Large intestine (tissue), 3 donors: ENCODE measurements around the gene TMOD1. TPM values are rescaled to one million over a fixed set of nuclear protein-coding genes. Genes with fewer than 3 reads are reported as not detected.

Experiments
- DNase-seq, 2 donors: peaks; one replicate each; pipeline versions ENCODE4 v3.0.0 to v3.0.0-alpha.2; 2013
- H3K27ac ChIP-seq: one replicate; pipeline ENCODE4 v1.5.1; 2013; ENCODE audit warnings: low read length
- H3K27me3 ChIP-seq: 2 replicates; pipeline ENCODE4 v1.6.1; 2013; ENCODE audit warnings: low read length; ENCODE audit not compliant: control insufficient read depth, insufficient read depth
- H3K36me3 ChIP-seq: 2 replicates; pipeline ENCODE4 v1.6.1; 2013; ENCODE audit warnings: low read length; ENCODE audit not compliant: control insufficient read depth, insufficient read depth
- H3K4me1 ChIP-seq: one replicate; pipeline ENCODE4 v1.6.1; 2013; ENCODE audit warnings: low read length; ENCODE audit not compliant: control insufficient read depth, insufficient read depth
- H3K4me3 ChIP-seq: one replicate; pipeline ENCODE4 v1.5.1; 2013; ENCODE audit warnings: low read length
- H3K9me3 ChIP-seq: one replicate; pipeline ENCODE4 v1.6.1; 2013; ENCODE audit warnings: mild to moderate bottlenecking, low read depth, low read length, moderate library complexity; ENCODE audit not compliant: control insufficient read depth
- WGBS: methylation state at CpG from one replicate; pipeline ENCODE4 v1.1.5; 2013; ENCODE audit warnings: low lambda C conversion rate; ENCODE audit not compliant: insufficient coverage; 5-methylcytosine and 5-hydroxymethylcytosine counted together
- polyA plus RNA-seq: library from polyadenylated mRNA; unstranded; fragments of 120-200 nt; gene quantifications from one replicate; pipeline ENCODE4 v1.2.1, GENCODE V29; 2013

TMOD1 gene
- polyA plus RNA-seq, 1 donor: 8.9 TPM

DNA sequence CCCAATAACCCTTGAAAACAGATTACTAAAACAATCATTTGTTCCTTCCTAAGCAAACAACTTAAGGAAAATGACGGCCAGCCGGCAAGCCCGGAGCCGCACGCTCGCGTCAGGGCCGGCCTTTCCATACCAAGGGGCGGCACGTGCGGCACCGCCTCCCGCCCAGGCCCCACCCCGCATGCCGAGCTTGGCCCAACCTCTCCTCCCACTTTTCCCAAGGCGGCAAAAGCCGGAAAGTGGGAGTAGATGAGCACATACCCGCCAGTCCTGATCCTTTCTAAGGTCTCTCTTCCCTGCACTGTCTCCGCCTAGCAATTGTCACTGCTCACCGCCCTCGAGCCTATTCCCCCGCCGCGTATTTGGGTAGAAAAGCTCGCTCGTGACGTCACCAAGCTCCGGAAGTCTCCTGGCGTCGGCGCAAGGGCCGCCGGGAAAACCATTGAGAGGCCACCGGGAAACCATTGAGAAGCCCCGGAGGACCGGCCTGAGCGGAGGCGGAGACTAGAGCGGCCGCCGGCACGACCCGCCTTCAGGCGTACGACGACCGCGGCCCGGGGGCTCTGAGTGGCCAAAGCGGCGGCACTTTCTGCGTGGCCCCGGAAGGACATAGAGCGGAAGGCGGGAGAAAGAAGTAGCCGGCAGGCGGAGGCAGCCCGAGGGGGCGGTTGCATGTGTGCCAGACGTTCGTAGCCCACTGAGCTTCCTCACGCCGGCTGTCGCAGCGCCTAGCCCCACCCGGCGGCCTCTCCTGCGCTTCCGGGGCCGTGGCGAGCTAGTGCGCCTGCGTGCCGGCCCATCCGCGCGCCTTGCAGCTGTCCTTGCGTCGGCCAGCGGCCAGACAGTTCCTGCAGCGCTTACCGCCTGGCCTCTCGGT, 131.8 kb downstream of the TMOD1 start, which contains the start of the genes NCBP1 and TSTD2:
Gene NCBP1, plus strand, starts transcription at position 837 of the 874 bp plus-strand sequence. CDS start 61 bp downstream, outside the sequence.
Gene TSTD2, minus strand, starts transcription at position 384 of the 874 bp plus-strand sequence. CDS start 5,806 bp downstream, outside the sequence.
- H3K4me1 ChIP-seq: peaks cover 4% of the 10 kb centered on the region
- H3K27me3 ChIP-seq: no peaks in the 10 kb centered on the region
- 3% methylated on average over 6 of the region's 83 CpGs for WGBS
- peak within 1 kb of the TSS; percentile 94 for H3K4me3 ChIP-seq
- DNase-seq: peak; percentile 98 to 99
- peaks cover 2% of the 10 kb centered on the region for H3K36me3 ChIP-seq
- peak within 1 kb of the TSS; percentile 100 for H3K27ac ChIP-seq
- H3K9me3 ChIP-seq: no peaks in the 10 kb centered on the region

DNA sequence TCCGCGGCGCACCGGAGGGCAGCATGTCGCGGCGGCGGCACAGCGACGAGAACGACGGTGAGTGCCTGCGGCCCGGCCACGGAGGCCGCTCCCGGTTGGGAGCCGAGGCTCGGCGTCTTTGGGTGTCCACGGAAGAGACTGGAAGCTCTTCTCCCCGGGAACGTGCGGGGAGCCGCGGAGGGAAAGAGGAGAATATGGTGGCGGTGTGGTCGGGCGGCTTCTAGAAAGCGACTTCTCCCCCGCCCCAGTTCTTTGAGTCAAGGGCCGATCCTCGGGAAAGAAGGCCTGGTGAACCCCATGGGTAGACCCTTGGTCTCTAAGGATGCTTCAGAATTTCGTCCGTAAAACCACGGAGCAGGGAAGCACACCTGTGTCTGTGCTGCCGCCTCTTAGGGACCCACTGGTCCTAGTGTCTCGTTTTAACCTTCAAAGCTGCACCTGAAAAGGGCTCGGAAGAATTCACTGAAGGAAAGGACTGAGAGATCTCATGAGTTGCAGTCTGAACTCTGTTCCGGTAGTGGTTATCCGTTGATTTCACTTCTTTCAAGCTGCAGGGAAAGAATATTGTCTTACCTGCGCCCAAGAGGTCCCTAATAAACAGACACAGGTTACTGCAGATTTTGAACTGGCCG, 132.5 kb downstream of the TMOD1 start:
- peak overlapping the region; percentile 94 for H3K4me3 ChIP-seq
- H3K36me3 ChIP-seq: peaks cover 2% of the 10 kb centered on the region
- H3K27ac ChIP-seq: peak overlapping the region; percentile 100
- H3K27me3 ChIP-seq: no peaks in the 10 kb centered on the region
- H3K4me1 ChIP-seq: peaks cover 4% of the 10 kb centered on the region
- WGBS: no CpG with 5 or more reads among the region's 43 CpGs
- H3K9me3 ChIP-seq: no peaks in the 10 kb centered on the region
- DNase-seq: peak; percentile 7 to 58

DNA sequence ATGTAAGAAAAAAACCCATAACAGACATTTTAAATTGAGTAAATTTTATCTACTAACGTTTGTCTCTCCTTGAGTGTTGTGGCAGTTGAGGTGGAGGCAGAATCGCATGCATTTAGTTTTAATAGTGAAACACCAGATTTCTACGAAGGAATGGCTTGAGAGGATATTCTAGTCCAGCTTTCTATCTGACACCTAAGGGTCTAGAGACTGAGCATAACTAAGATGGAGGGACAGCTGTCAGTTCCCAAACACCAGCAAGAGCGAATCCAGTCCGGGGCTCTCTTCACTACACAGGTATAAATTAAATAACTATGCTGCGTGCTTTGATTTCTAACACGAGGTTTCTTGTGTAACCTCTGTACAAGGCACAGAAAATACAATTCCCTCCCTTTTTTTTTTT, 133.6 kb downstream of the TMOD1 start:
- 100% methylated on average over 1 of the region's 7 CpGs for WGBS
- Histone ChIP-seq H3K4me3 (peak overlapping the region; percentile 94), H3K36me3 (peaks cover under 1% of the 10 kb centered on the region), H3K27me3 (no peaks in the 10 kb centered on the region), H3K27ac (no peak overlapping the region), H3K9me3 (no peaks in the 10 kb centered on the region), H3K4me1 (peaks cover 4% of the 10 kb centered on the region)
- no peak for DNase-seq

DNA sequence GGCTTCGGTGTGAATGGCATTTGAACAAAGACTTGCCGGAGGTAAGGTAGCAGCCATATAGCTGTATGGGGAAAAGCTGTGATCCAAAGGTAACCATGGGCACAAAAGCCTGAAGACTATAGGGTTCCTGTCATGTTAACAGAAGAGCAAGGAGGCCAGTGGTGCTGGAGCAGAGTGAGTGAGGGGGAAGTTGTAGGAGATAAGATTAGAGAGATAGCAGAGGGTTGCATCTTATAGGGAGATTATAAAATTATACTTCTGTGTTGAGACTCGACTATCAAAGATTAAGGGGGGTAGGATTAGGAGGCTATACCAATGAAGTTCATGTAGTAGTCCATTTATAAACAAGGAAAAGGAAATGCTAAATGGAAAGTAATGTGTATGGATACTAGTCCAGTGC, 135.4 kb downstream of the TMOD1 start:
- Histone ChIP-seq H3K27me3 (no peaks in the 10 kb centered on the region), H3K27ac (no peak overlapping the region), H3K9me3 (no peaks in the 10 kb centered on the region), H3K4me3 (no peak overlapping the region), H3K4me1 (peaks cover under 1% of the 10 kb centered on the region), H3K36me3 (no peaks in the 10 kb centered on the region)
- no CpG with 5 or more reads among the region's 3 CpGs for WGBS
- no peak for DNase-seq

DNA sequence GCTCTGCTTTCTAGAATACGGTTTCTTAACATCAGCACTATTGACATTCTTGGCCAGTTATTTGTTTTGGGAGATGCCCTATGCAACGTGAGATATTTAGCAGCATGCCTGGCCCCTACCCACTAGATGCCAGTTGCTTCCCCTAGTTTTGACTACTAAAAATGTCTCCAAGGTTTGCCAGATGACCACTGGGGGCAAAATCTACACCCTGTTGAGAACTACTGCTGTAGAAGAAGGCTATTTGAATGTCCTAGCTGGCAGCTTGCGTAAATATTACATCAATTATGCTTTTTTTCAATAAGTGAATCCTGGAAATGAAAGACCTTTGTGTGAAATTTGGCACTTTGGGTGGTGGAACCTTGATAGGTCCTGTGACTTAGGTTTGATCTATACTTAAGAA, 137.2 kb downstream of the TMOD1 start:
- Histone ChIP-seq H3K27ac (no peak overlapping the region), H3K36me3 (peaks cover 11% of the 10 kb centered on the region), H3K9me3 (no peaks in the 10 kb centered on the region), H3K4me3 (no peak overlapping the region), H3K27me3 (no peaks in the 10 kb centered on the region), H3K4me1 (no peaks in the 10 kb centered on the region)
- no CpG with 5 or more reads among the region's 3 CpGs for WGBS
- DNase-seq: no peak

DNA sequence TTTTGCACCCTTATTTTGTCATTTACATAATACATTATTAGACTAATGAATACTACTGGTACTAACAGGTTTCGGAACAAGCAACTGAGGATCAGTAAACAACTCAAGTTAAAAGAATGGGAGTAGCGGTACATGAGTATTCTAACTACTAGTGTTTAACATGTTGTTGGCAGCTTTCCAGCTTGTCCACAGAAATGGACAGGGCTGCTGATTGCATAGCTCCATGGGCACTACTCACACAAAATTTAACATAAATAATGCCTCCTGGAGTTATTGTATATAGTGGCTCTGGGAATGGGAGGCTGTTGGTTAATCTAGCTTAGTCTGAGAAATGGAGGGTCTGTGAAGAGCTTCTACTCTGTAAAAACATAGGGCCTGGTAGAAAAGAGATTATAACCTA, 138.9 kb downstream of the TMOD1 start:
- Histone ChIP-seq H3K36me3 (peaks cover 24% of the 10 kb centered on the region), H3K27ac (no peak overlapping the region), H3K9me3 (no peaks in the 10 kb centered on the region), H3K27me3 (no peaks in the 10 kb centered on the region), H3K4me1 (no peaks in the 10 kb centered on the region), H3K4me3 (no peak overlapping the region)
- no peak for DNase-seq
- WGBS: no CpG with 5 or more reads among the region's 2 CpGs

DNA sequence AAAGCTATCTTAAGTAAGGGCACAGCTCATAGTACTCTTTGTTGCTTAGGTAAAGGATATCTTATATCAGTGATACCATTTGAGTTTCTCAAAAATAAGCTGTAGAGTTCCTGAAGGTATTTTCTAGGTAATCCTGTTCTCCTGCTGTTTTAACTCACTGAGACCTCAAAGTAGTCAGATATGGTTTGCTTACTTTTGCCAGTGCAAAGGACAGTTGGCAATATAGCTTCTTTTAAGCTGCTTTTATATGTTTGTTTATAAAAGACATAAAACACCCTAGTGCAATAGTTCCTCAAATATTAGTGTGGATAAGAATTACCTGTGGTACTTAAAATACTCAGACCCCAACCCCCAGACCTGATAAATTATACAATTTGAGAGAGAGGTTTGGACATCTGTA, 144.3 kb downstream of the TMOD1 start:
- H3K4me1 ChIP-seq: no peaks in the 10 kb centered on the region
- no peak overlapping the region for H3K4me3 ChIP-seq
- H3K27ac ChIP-seq: no peak overlapping the region
- H3K27me3 ChIP-seq: no peaks in the 10 kb centered on the region
- no peaks in the 10 kb centered on the region for H3K9me3 ChIP-seq
- peaks cover 47% of the 10 kb centered on the region for H3K36me3 ChIP-seq
- DNase-seq: no peak

DNA sequence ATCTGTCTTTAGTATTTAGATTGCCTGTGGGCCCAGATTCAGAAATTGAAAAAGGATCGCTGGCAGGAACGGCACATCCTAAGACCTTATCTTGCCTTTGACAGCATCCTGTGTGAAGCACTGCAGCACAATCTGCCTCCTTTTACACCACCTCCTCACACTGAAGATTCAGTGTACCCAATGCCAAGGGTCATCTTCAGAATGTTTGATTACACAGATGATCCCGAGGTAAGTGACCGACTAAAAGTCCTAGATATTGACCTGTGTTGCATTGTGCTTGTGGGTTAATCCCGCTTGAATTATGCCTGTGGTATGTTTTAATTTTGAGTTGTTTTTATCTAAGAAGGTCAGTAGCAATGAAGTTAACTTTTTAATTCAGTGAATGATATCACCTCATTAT, 146.5 kb downstream of the TMOD1 start:
- no peak for DNase-seq
- H3K27ac ChIP-seq: no peak overlapping the region
- H3K9me3 ChIP-seq: no peaks in the 10 kb centered on the region
- H3K27me3 ChIP-seq: no peaks in the 10 kb centered on the region
- no peak overlapping the region for H3K4me3 ChIP-seq
- no peaks in the 10 kb centered on the region for H3K4me1 ChIP-seq
- WGBS: 100% methylated on average over 3 of the region's 5 CpGs
- H3K36me3 ChIP-seq: peaks cover 57% of the 10 kb centered on the region

Other genes starting within 250 kb of the TMOD1 start
- gene CCDC180, start 194.0 kb upstream of the TMOD1 start, polyA plus RNA-seq: 7.5 TPM
- gene TDRD7, start 89.6 kb upstream of the TMOD1 start, polyA plus RNA-seq: 23.0 TPM
- 21.2 TPM for gene TSTD2, start 131.7 kb downstream of the TMOD1 start, polyA plus RNA-seq
- gene NCBP1, start 132.2 kb downstream of the TMOD1 start, polyA plus RNA-seq: 30.7 TPM
- 22.6 TPM for gene XPA, start 195.7 kb downstream of the TMOD1 start, polyA plus RNA-seq